GM12878 (cell line): ENCODE data around the gene C19orf12.

ENCODE experiments used
- ELK1 ChIP-seq: IDR thresholded peaks from 2 replicates; pipeline ENCODE4 v1.6.1; 2012; ENCODE audit warnings: low read depth, low read length, improper control_type of control experiment
- JUND ChIP-seq: IDR thresholded peaks from 2 replicates; pipeline ENCODE4 v1.6.1; 2012; ENCODE audit warnings: low read depth, mild to moderate bottlenecking, low read length, improper control_type of control experiment, moderate library complexity
- MEF2A ChIP-seq: IDR thresholded peaks from 2 replicates; pipeline ENCODE4 v1.6.1; 2011; ENCODE audit warnings: low read depth, mild to moderate bottlenecking, low read length, moderate library complexity; ENCODE audit not compliant: insufficient read depth
- NKRF ChIP-seq: fragments of 450-650 bp; conservative IDR thresholded peaks from 2 replicates; pipeline ENCODE4 v1.6.1; 2017; ENCODE audit warnings: mild to moderate bottlenecking, moderate library complexity
- POLR2A ChIP-seq: IDR thresholded peaks from 2 replicates; pipeline ENCODE4 v1.6.1; 2011; ENCODE audit warnings: low read depth, mild to moderate bottlenecking, low read length
- RELA ChIP-seq: fragments of 450-650 bp; IDR thresholded peaks from 2 replicates; pipeline ENCODE4 v1.8.0; 2014; ENCODE audit warnings: borderline replicate concordance; ENCODE audit not compliant: partially characterized antibody
- RFX5 ChIP-seq: IDR thresholded peaks from 2 replicates; pipeline ENCODE4 v1.6.1; 2011; ENCODE audit warnings: low read depth, low read length, improper control_type of control experiment
- SP1 ChIP-seq: IDR thresholded peaks from one replicate; pipeline ENCODE4 v1.6.1; 2011; ENCODE audit warnings: low read depth, low read length
- TCF12 ChIP-seq: IDR thresholded peaks from 2 replicates; pipeline ENCODE4 v1.6.1; 2011; ENCODE audit warnings: low read depth, mild to moderate bottlenecking, low read length
- TCF3 ChIP-seq: IDR thresholded peaks from 2 replicates; pipeline ENCODE4 v1.6.1; 2012; ENCODE audit warnings: low read depth, mild to moderate bottlenecking, low read length, borderline replicate concordance; ENCODE audit not compliant: insufficient read depth
- USF2 ChIP-seq: IDR thresholded peaks from 2 replicates; pipeline ENCODE4 v1.6.1; 2011; ENCODE audit warnings: low read depth, low read length, improper control_type of control experiment, borderline replicate concordance
- ZNF24 ChIP-seq: fragments of 450-650 bp; IDR thresholded peaks from 2 replicates; pipeline ENCODE4 v1.6.1; 2017; ENCODE audit warnings: antibody characterized with exemption, mild to moderate bottlenecking
- TF ChIP-seq, protein P1 (sequence below), 3 experiments: IDR thresholded peaks in 2 of 3; conservative IDR thresholded peaks in 1 of 3; 2 replicates each; pipeline ENCODE4 v1.5.1; 2011; ENCODE audit warnings: low read depth in 3 of 3, low read length in 3 of 3, mild to moderate bottlenecking in 3 of 3, control low read depth in 2 of 3, moderate library complexity in 2 of 3, inconsistent platforms in 1 of 3, mixed read lengths in 1 of 3; ENCODE audit not compliant: control insufficient read depth in 2 of 3, insufficient read depth in 1 of 3; ENCODE audit errors: extremely low read depth in 1 of 3
- TF ChIP-seq, protein P2 (sequence below): fragments of 450-650 bp; IDR thresholded peaks from 2 replicates; pipeline ENCODE4 v1.6.1; 2017; ENCODE audit warnings: mild to moderate bottlenecking

DNA sequence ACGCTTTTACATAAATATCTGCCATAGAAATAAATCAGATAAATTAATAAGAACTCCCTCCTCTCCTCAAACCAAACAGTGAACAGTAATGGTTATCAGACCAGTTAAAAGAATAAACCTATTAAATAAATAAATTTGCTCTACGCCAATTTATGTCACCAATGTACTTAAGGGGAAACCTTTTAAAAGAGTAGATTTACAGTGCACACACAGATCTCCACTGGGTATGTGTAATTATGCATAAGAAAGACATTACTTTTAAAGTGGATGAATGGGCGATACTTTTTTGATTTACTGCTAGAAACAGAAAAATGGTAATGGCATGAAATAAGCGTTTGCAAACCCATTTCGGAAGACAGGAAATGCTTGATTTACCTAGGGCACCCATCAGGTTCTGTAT, 34.9 kb upstream of the C19orf12 start:
- no peak for TF ChIP-seq TCF3
- TF ChIP-seq, protein P1, sequence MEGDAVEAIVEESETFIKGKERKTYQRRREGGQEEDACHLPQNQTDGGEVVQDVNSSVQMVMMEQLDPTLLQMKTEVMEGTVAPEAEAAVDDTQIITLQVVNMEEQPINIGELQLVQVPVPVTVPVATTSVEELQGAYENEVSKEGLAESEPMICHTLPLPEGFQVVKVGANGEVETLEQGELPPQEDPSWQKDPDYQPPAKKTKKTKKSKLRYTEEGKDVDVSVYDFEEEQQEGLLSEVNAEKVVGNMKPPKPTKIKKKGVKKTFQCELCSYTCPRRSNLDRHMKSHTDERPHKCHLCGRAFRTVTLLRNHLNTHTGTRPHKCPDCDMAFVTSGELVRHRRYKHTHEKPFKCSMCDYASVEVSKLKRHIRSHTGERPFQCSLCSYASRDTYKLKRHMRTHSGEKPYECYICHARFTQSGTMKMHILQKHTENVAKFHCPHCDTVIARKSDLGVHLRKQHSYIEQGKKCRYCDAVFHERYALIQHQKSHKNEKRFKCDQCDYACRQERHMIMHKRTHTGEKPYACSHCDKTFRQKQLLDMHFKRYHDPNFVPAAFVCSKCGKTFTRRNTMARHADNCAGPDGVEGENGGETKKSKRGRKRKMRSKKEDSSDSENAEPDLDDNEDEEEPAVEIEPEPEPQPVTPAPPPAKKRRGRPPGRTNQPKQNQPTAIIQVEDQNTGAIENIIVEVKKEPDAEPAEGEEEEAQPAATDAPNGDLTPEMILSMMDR (IDR thresholded peaks at IDR 0.05 in 2 of 3, conservative IDR thresholded peaks at IDR 0.05 in 1 of 3; ENCODE audit: control insufficient read depth in 2 of 3, extremely low read depth in 1 of 3, insufficient read depth in 1 of 3, low read depth in 3 of 3, low read length in 3 of 3) = no peak
- TF ChIP-seq TCF12 = no peak
- TF ChIP-seq POLR2A = no peak
- no peak for TF ChIP-seq SP1
- no peak for TF ChIP-seq USF2
- no peak for TF ChIP-seq JUND
- TF ChIP-seq RFX5 = no peak
- TF ChIP-seq MEF2A = no peak
- no peak for TF ChIP-seq ELK1
- no peak for TF ChIP-seq RELA
- TF ChIP-seq NKRF = no peak
- no peak for TF ChIP-seq ZNF24
- TF ChIP-seq, protein P2, sequence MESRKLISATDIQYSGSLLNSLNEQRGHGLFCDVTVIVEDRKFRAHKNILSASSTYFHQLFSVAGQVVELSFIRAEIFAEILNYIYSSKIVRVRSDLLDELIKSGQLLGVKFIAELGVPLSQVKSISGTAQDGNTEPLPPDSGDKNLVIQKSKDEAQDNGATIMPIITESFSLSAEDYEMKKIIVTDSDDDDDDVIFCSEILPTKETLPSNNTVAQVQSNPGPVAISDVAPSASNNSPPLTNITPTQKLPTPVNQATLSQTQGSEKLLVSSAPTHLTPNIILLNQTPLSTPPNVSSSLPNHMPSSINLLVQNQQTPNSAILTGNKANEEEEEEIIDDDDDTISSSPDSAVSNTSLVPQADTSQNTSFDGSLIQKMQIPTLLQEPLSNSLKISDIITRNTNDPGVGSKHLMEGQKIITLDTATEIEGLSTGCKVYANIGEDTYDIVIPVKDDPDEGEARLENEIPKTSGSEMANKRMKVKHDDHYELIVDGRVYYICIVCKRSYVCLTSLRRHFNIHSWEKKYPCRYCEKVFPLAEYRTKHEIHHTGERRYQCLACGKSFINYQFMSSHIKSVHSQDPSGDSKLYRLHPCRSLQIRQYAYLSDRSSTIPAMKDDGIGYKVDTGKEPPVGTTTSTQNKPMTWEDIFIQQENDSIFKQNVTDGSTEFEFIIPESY = no peak
